ENCODE results near the gene TRMU. TPM values are rescaled to one million over a fixed set of nuclear protein-coding genes. Genes with fewer than 3 reads are reported as not detected.

Gene TRMU
- total RNA-seq, 1 donor = 26.0 TPM

DNA sequence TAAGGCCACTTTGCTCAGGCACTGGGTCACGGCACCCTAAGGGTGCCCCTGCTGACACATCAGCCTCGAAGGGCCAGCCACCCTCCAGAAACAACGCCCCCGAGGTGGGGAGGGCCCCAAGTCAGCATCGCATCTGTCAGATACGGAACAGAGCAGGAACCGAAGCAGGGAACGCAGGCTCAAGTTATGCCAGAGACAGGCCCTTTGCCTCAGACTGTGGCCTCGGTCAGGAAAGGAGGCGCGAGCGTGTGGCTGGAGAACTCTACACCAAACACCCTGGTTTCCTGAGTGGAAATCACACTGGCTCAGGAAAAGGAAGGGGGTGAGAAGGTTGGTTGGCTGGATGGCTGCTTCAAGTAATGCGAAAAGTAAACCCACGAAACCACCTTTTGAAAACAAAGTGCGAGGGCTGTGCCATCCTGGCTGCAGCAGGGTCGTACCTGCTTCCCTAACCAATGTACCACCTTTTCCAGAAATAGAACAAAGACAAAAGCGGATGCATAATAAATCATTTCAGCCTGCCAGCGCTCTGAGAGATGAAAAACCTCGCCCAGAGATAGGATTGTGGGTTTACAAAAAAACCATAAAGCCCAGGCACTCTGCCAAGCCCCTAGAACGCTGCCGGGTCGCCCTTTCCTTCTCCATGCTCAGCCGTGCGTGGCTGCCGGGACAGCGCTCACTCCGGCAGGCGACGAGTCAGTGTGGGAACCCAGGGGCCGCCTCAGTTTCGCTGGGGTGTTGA is 38.6 kb downstream of the TRMU start:
- Histone ChIP-seq H3K4me3 (ENCODE audit: low read length) (no peak overlapping the region), H3K9me3 (ENCODE audit: low read depth, low read length) (no peaks in the 10 kb centered on the region), H3K4me1 (ENCODE audit: insufficient read depth, low read length) (peaks cover 33% of the 10 kb centered on the region), H3K27me3 (ENCODE audit: insufficient read depth, low read length) (no peaks in the 10 kb centered on the region)

DNA sequence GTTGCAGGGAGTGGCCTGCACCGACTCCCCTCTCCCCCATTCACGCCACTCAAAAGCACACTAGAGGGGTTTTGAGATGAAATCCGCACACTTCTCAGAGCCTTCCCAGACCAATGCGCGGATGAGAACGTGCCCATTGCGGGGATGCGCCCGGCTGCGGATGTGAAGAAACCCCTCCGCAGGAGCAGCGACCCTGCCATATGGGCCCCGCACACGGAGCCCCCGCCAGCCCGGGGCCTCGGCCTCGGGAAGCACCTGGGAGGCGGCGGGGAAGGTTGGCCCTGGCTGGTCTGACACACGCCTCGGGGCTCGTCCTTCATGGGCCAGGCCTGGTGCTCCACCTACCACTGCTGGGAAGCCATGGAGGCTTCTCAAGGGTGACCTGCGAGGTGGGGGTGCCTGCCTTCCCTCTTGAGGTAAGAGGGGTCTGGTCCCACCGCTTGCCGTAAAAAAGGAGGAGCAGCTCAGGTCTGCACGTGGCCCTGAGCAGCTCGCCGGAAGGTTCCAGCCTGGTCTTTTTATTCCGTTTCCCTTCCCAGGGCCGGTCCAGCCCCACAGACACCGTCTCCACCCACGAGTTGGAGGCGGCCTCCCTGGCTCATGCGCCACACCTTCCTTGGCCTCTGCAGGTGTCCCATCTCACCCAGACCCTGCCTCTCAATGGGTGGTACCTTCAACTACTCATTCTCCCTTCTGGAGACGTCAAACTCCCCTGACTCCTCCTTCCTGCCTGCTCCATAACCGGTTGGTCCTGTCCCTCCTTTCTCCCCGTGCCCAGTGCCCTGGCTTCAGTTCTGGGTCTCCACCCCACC is 39.4 kb downstream of the TRMU start:
- Histone ChIP-seq H3K4me1 (ENCODE audit: insufficient read depth, low read length) (peaks cover 33% of the 10 kb centered on the region), H3K4me3 (ENCODE audit: low read length) (no peak overlapping the region), H3K9me3 (ENCODE audit: low read depth, low read length) (no peaks in the 10 kb centered on the region), H3K27me3 (ENCODE audit: insufficient read depth, low read length) (no peaks in the 10 kb centered on the region)

DNA sequence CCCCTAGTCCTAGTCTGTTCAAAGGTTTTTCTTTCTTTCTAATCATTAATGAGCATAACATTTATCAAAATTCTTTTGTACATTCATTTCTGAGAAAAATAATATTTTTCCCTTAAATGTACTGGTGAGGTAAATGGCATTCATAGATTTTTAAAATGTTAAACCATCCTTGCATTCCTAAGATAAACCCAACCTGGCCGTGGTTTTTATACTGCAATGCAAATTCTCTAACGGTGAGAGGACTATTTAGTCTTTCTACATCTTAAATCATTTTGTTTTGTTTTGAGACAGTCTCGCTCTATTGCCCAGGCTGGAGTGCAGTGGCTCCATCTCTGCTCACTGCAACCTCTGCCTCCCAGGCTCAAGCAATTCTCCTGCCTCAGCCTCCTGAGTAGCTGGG is 40.6 kb downstream of the TRMU start:
- no peak overlapping the region for H3K4me3 ChIP-seq (ENCODE audit: low read length)
- H3K9me3 ChIP-seq (ENCODE audit: low read depth, low read length) = no peaks in the 10 kb centered on the region
- peaks cover 23% of the 10 kb centered on the region for H3K4me1 ChIP-seq (ENCODE audit: insufficient read depth, low read length)
- no peaks in the 10 kb centered on the region for H3K27me3 ChIP-seq (ENCODE audit: insufficient read depth, low read length)

DNA sequence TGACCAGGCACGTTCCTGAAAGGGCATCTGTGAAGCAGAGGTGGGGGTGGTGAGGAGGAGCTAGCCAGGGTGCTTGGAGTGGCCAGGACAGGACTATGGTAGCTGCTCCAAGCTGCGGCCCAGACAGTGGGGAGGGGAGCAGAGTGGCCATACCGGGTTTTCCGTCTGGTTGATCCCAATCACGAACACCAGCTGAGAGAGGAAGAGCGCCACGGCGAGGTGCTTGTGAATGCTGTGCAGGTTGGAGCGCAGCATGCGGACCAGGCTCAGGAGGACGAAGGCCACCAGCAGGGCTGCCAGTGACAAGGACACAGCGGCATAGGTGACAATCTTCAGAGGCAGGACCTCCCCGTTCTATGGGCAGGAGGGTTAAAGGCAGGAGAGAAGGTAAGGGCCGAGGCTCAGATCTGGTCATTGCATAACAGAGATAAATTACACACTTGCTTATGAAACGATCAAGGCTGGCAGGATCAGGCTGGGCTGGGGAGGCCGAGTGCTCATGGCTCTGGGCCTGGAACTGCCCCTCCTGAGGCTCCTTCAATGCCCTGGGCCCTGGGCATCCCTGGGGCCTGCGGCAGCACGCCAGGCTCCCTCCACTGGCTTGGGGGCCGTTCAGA is 41.5 kb downstream of the TRMU start:
- Histone ChIP-seq H3K4me1 (ENCODE audit: insufficient read depth, low read length) (peaks cover 16% of the 10 kb centered on the region), H3K9me3 (ENCODE audit: low read depth, low read length) (no peaks in the 10 kb centered on the region), H3K4me3 (ENCODE audit: low read length) (no peak overlapping the region), H3K27me3 (ENCODE audit: insufficient read depth, low read length) (no peaks in the 10 kb centered on the region)

DNA sequence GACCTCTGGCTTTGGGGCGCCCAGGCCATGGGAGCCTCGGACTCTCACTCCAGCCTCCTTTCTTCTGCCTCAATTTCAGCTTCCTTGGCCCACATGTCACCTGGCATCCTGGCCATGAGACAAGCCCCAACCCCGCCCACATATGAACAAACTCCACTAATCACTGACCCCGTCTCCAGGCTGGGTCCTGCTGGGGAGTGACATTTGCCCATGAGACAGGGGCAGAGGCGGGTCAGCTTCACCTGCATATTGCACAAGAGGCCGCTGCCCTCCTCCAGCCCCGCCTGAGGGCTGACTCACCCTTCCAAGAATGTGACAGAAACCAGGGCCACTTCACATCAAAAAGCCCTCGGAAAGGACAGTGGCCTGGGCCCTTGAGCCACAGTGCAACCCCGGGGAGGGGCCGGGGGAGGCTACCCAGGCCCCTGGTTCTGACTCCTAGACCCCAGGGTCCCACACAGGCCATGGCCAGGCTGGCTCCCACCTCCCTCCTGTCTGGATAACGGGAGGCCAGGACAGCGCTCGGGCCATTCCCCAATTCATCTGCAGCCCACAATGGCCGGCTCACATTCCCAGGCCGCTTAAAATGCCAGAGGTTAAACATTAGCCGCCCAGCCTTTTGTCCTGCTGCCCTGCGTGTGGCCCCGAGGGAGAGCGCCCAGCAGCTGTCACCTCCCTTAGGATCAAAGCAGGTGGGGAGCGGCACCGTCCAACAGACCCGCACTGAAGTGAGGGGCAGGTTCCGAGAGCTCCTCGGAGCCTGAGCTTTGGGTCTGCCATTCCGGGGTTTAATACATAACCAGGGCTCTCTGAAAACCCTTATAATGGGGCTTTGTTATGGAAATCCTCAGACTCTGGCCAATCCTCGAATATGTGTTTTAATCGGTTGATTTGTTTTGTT is 42.3 kb downstream of the TRMU start:
- Histone ChIP-seq H3K27me3 (ENCODE audit: insufficient read depth, low read length) (no peaks in the 10 kb centered on the region), H3K4me1 (ENCODE audit: insufficient read depth, low read length) (peaks cover 15% of the 10 kb centered on the region), H3K4me3 (ENCODE audit: low read length) (no peak overlapping the region), H3K9me3 (ENCODE audit: low read depth, low read length) (no peaks in the 10 kb centered on the region)

DNA sequence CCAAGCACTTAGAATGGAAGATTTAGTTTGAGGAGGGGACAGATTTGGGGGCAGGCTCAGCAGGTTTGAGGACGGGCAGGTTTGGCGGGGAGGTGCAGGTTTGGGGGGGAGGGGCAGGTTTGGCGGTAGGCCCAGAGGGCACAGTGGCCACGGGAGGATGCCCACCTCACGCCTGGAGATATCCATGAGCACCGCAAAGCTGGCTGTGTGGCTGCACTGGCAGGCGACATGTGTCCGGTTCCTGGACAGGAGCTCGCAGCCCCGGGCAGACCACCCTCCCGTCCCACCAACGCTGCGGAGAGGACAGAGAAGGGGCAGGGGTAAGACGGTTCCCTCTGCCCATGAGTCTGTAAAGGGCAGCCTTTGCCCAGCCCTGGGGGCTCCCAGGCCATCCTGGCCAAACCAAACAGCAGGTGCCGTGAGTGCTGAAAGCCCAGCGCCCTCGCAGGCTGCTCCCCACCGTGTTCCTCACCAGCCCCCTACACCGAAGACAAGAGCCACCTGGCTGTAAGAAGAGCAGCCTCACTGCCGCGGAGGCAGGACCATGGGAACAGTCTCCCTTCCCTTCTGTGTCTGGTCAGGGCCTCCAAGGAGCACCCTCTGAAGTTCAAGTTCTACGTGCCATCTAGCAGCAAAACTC is 43.0 kb downstream of the TRMU start:
- Histone ChIP-seq H3K4me1 (ENCODE audit: insufficient read depth, low read length) (peaks cover 12% of the 10 kb centered on the region), H3K4me3 (ENCODE audit: low read length) (no peak overlapping the region), H3K27me3 (ENCODE audit: insufficient read depth, low read length) (no peaks in the 10 kb centered on the region), H3K9me3 (ENCODE audit: low read depth, low read length) (no peaks in the 10 kb centered on the region)

DNA sequence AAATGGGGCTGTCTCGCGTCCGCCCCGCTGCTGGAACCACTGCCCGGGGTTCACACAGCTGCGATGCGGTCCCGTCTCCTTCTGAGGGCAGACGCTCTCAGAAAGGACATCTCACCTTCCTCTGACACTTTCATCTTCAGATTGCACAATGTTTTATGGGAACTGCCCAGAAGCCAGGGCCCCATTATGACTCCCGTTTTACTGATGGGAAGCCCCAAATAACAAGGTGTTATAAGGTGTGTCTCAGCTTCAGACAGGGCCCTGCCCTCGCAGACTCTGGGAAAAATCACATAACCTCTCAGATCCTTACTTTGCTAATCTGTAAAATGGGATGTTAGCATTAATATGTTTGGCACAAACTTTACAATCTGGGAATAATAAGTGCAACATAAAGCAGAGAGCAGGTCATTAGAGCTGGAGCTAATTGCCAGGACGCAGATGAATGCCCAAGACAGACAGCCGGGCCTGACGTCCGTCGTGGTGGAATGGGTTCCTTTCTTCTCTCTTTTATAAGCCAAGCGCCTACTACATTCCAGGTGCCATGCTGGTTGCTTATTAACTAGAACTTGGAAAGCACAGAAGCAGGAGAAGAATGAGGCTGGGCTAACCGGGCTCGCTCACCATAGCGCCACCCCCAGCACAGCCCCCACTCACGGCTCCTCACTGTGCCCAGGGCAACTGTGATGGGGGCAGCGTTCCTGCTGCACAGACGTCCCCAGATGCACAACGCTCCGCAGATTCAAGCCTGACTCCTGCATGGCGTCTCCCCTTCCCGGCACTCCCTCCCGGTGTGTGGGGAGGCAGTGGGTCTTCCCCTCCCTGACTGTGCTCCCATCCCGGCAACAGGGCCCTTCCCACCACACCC is 43.8 kb downstream of the TRMU start:
- Histone ChIP-seq H3K9me3 (ENCODE audit: low read depth, low read length) (no peaks in the 10 kb centered on the region), H3K4me1 (ENCODE audit: insufficient read depth, low read length) (peaks cover 5% of the 10 kb centered on the region), H3K27me3 (ENCODE audit: insufficient read depth, low read length) (no peaks in the 10 kb centered on the region), H3K4me3 (ENCODE audit: low read length) (no peak overlapping the region)

DNA sequence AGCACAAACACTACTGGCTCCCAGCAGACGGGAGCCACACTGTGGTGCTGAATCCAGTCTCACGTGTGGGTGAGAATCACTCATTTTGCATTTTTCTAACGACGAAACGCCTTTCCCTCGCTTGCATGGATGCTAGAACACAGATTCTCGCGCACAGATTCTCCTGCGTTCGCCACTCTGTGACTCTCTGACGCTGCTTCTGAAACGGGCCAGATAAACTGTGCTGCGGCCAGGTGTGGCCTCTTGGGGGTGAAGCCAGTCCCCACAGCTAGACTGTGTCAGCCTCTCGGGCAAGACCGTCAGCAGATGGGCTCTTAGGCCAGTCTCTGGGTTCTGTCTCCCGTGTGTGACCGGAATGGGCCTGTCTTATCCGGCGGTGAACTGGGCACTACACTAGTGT is 44.6 kb downstream of the TRMU start:
- Histone ChIP-seq H3K4me1 (ENCODE audit: insufficient read depth, low read length) (no peaks in the 10 kb centered on the region), H3K4me3 (ENCODE audit: low read length) (no peak overlapping the region), H3K27me3 (ENCODE audit: insufficient read depth, low read length) (no peaks in the 10 kb centered on the region)

DNA sequence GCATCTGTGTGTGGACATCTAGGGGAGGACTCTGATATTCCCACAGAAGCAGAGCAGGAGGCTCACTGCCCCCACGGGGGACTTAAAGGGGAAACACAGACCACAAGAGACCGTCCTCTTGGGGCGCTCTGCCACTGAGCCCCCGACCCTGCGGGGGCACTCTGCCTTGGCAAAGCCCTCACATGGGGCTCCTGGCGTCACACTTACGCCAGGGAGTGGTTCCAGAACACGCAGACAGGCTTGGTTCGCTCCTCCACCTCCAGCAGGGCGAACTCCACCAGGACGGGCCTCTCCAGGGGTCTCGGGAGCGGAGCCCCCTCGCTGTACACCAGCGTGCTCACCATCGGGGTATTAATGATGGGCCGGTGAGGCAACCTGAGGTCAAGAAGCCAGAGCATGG is 45.1 kb downstream of the TRMU start:
- H3K4me1 ChIP-seq (ENCODE audit: insufficient read depth, low read length) = no peaks in the 10 kb centered on the region
- H3K4me3 ChIP-seq (ENCODE audit: low read length) = no peak overlapping the region
- H3K27me3 ChIP-seq (ENCODE audit: insufficient read depth, low read length) = no peaks in the 10 kb centered on the region
- no peaks in the 10 kb centered on the region for H3K9me3 ChIP-seq (ENCODE audit: low read depth, low read length)

More for the DNA sequence above, 44.6 kb downstream of the TRMU start:
- H3K9me3 ChIP-seq (ENCODE audit: low read depth, low read length) = no peaks in the 10 kb centered on the region

DNA sequence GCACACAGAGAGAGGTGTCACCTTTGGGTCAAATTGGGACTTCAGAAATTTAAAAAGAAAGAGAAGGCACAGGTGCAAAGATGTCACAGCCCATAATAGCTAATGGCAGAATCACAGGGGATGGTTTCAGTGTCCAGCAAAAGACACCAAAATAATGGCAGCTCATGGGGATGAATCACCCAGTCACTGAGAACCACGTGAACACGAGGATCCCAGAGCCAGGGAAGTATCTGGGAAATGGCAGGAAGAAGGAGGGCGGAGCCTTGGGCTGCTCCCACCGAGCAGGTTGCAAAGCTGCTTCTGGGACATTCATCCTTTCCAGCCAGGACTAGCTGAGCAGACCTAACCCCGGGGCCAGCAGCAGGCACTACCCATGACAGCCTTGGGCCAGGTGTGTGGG is 45.6 kb downstream of the TRMU start:
- H3K9me3 ChIP-seq (ENCODE audit: low read depth, low read length) = no peaks in the 10 kb centered on the region
- no peaks in the 10 kb centered on the region for H3K27me3 ChIP-seq (ENCODE audit: insufficient read depth, low read length)
- no peak overlapping the region for H3K4me3 ChIP-seq (ENCODE audit: low read length)
- no peaks in the 10 kb centered on the region for H3K4me1 ChIP-seq (ENCODE audit: insufficient read depth, low read length)

DNA sequence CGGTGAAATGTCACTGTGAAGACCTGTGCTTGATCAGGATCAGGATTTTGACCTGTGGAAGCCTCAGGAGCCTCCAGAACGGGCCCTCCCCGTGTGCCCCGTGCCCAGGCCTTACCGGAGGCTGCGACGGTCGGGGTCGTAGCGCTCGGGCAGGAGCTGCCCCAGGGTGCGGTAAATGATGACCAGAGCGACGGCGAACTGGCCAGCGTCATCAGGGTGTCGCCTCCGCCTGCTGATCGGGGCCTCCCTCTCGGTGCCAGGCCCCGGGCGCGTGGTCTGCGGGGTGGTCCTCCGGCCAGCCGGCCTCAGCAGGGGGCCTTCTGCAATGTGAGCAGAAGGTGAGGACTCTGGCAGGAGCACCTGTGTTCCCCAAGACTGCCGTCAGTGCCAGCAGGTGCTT is 46.2 kb downstream of the TRMU start:
- Histone ChIP-seq H3K9me3 (ENCODE audit: low read depth, low read length) (no peaks in the 10 kb centered on the region), H3K4me1 (ENCODE audit: insufficient read depth, low read length) (no peaks in the 10 kb centered on the region), H3K4me3 (ENCODE audit: low read length) (no peak overlapping the region), H3K27me3 (ENCODE audit: insufficient read depth, low read length) (no peaks in the 10 kb centered on the region)

DNA sequence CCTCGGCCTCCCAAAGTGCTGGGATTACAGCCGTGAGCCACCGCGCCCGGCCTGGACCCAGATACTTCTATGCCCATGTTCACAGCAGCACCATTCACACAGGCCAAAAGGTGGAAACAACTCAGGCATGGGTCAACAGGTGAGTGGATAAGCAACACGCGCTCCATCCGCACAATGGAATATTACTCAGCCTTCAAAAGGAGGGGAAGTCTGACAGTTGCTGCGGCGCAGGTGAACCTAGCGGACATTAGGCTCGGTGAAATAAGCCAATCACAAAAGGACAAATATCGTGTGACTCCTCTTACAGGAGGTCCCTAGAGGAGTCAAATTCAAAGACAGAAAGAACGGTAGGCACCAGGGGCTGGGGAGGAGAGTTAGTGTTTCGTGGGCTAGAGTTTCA is 47.0 kb downstream of the TRMU start:
- Histone ChIP-seq H3K4me1 (ENCODE audit: insufficient read depth, low read length) (no peaks in the 10 kb centered on the region), H3K27me3 (ENCODE audit: insufficient read depth, low read length) (no peaks in the 10 kb centered on the region), H3K9me3 (ENCODE audit: low read depth, low read length) (no peaks in the 10 kb centered on the region), H3K4me3 (ENCODE audit: low read length) (no peak overlapping the region)

DNA sequence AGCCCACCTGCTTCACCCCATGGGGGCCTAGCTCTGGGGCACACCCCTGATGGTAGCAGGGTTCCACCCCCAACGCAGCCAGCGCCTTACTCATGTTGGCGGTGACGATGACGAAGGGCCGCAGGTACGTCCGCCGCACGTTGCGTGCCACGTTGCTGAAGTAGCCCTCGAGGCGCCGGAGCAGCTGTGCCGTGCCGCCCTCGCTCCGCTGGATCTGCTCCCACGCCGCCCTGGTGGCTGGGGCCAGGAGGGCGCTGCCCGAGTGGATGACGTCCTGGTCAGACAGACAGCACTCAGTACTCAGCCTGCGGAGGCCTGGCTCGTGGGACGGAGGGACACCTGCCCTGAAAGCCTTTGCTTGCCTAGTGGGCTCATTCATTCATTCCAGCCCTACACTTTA is 50.8 kb downstream of the TRMU start:
- no peak overlapping the region for H3K4me3 ChIP-seq (ENCODE audit: low read length)
- no peaks in the 10 kb centered on the region for H3K4me1 ChIP-seq (ENCODE audit: insufficient read depth, low read length)
- H3K27me3 ChIP-seq (ENCODE audit: insufficient read depth, low read length) = no peaks in the 10 kb centered on the region
- H3K9me3 ChIP-seq (ENCODE audit: low read depth, low read length) = no peaks in the 10 kb centered on the region

DNA sequence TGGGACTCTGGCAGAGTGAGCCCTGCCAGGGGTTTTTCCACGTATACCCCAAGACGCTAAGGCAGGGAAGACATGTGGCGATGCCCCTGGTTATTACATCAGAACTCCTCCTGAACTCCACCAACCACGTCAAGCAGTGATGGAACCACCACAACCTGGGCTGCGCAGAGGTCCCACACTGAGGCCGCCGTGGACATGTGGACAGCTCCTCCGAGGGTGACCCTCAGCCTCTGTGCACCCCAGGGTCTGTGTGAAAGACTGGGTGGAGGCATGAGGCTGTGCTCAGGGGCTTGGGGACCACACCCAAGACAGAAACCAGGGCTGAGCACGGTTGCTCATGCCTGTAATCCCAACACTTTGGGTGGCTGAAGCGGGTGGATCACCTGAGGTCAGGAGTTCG is 52.2 kb downstream of the TRMU start:
- no peaks in the 10 kb centered on the region for H3K27me3 ChIP-seq (ENCODE audit: insufficient read depth, low read length)
- no peaks in the 10 kb centered on the region for H3K9me3 ChIP-seq (ENCODE audit: low read depth, low read length)
- H3K4me3 ChIP-seq (ENCODE audit: low read length) = no peak overlapping the region
- H3K4me1 ChIP-seq (ENCODE audit: insufficient read depth, low read length) = no peaks in the 10 kb centered on the region
